Omental fat pad (tissue), 4 donors: ENCODE measurements around the gene GBX1. TPM values are rescaled to one million over a fixed set of nuclear protein-coding genes. Genes with fewer than 3 reads are reported as not detected.

ENCODE experiments used
- ATAC-seq: fragments of 150-250 bp; one replicate; pipeline ENCODE4 v1.9.1; 2016; ENCODE audit warnings: mild to moderate bottlenecking, moderate library complexity; ENCODE audit not compliant: low FRiP score
- DNase-seq: peaks from one replicate; pipeline ENCODE4 v3.0.0-alpha.2; 2019; ENCODE audit warnings: low spot score
- total RNA-seq, 4 donors: library from RNA; depleted of rRNA; stranded (reverse); fragments of >200 nt; gene quantifications; one replicate each; pipeline ENCODE4 v1.1.0, GENCODE V29; 2016
- TF ChIP-seq, protein P1 (sequence below), 3 donors: fragments of 450-650 bp; IDR thresholded peaks; one replicate each; pipeline ENCODE4 v1.5.1; 2016 to 2017; ENCODE audit warnings: antibody characterized with exemption in 3 of 3, mild to moderate bottlenecking in 3 of 3, moderate library complexity in 2 of 3

GBX1 gene
- total RNA-seq, 4 donors from 2014 or later: not detected

DNA sequence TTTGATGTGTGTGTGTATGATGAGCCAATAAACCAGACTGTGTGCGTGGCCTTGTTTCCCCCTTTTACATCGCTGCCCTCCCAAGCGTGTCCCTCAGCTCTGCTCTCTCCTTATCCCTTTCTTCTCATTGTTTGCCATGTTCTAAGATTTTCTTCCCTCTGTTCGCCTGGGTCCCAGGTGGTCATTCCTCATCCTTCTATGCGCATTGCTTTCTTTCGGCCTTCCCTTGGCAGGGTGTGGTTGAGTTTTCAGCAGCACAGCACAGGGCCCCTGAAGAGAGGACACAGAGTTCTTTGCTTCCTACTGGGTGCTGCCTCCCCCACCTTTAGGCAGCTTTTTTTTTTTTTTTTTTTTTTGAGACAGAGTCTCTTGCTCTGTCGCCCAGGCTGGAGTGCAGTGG is 23.1 kb downstream of the GBX1 start:
- ATAC-seq (no peak), DNase-seq (no peak)
- TF ChIP-seq, protein P1, sequence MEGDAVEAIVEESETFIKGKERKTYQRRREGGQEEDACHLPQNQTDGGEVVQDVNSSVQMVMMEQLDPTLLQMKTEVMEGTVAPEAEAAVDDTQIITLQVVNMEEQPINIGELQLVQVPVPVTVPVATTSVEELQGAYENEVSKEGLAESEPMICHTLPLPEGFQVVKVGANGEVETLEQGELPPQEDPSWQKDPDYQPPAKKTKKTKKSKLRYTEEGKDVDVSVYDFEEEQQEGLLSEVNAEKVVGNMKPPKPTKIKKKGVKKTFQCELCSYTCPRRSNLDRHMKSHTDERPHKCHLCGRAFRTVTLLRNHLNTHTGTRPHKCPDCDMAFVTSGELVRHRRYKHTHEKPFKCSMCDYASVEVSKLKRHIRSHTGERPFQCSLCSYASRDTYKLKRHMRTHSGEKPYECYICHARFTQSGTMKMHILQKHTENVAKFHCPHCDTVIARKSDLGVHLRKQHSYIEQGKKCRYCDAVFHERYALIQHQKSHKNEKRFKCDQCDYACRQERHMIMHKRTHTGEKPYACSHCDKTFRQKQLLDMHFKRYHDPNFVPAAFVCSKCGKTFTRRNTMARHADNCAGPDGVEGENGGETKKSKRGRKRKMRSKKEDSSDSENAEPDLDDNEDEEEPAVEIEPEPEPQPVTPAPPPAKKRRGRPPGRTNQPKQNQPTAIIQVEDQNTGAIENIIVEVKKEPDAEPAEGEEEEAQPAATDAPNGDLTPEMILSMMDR (IDR thresholded peaks at IDR 0.05): no peak

DNA sequence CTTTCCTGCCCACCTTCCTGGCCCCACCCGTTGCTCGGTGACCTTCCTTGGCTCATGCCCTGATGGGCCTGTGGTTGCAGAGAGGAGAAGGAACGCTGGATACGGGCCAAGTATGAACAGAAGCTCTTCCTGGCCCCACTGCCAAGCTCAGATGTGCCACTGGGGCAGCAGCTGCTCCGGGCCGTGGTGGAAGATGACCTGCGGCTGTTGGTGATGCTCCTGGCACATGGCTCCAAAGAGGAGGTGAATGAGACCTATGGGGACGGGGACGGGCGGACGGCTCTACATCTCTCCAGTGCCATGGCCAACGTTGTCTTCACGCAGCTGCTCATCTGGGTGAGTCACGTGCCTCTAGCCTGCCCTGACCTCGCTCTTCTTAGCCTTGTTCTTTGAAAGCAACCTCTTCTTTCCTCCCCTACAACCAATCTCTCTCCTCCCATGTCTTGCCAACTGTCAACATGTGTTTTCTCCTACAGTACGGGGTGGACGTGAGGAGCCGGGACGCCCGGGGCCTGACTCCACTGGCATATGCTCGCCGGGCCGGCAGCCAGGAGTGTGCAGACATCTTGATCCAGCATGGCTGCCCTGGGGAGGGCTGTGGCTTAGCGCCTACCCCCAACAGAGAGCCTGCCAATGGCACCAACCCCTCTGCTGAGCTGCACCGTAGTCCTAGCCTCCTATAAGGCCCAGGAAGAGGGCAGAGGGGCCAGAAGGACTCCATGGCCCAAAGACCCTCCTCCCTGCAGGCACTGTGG is 24.1 kb downstream of the GBX1 start:
- DNase-seq: no peak
- ATAC-seq: no peak
- TF ChIP-seq, protein P1 (IDR thresholded peaks at IDR 0.05): no peak

DNA sequence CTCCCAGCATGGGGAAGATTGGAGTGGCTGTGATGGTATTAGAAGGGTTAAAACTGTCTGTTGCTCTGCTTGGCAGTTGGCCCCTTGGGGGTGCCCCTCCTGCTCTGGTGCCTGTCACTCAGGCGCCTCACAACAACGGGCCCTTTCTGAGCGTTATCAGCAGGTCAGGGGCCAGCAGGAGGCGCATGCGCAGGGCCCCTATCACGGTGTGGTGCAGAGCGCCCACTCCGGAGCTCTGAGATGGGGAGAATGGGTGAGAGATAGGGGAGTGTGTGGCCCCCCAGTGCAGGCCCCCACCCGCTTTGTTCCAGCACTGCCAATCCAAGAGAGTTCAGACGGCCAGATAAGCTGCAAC is 24.8 kb downstream of the GBX1 start:
- TF ChIP-seq, protein P1 (IDR thresholded peaks at IDR 0.05): no peak
- DNase-seq (no peak), ATAC-seq (no peak)

DNA sequence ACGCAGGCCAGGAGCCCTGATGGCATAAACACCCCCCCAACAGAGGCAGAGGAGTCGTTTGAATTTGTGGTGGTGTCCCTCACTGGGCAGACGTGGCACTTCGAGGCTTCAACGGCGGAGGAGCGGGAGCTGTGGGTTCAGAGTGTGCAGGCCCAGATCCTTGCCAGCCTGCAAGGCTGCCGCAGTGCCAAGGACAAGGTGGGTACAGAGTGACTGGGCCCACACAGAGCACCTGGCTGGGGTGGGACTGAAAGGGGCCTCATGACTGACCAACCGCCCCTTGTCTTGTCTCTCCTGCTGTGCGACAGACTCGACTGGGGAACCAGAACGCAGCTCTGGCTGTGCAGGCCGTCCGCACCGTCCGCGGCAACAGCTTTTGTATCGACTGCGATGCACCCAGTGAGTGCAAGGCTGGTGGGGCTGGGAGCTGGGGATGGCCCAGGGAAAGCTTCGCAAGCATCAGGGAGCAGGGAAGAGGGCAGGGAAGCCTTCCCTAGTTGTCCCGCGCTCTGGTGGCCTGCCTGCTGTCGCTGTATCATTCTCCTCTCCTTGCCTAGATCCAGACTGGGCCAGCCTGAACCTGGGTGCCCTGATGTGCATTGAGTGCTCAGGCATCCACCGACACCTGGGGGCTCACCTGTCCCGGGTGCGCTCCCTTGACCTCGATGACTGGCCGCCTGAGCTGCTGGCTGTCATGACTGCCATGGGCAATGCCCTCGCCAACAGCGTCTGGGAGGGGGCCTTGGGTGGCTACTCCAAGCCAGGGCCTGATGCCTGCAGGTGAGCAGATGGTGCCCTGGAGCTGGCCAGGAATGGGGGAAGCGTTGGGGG is 25.4 kb downstream of the GBX1 start:
- TF ChIP-seq, protein P1 (IDR thresholded peaks at IDR 0.05): no peak
- DNase-seq (no peak), ATAC-seq (no peak)

DNA sequence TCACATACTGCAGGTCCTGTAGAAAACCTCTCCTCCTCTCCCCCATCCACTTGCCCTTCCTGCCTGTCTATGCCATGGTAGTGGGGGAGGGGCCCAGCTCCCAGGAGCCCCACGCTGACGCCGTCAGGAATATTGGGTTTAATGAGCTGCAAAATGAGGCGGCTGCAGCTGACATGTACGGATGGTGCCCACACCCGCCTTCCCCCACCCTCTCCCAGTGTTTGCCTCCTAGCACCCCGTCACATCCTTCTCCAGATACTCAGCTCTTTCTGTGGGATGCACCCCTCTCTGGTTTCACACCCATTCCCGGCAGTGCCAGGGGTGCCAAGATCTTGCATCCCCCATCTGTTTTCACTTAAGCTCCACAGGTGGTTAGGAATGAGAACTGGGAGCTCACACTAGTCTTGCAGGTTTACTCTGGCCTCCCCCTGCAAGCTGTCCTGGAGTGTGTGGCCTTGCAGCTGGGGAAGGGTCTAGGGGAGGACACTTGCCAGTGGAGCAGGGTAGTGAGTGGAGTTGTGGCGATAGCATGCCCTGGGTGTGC is 26.1 kb downstream of the GBX1 start:
- ATAC-seq (no peak), DNase-seq (no peak)
- TF ChIP-seq, protein P1 (IDR thresholded peaks at IDR 0.05): no peak

DNA sequence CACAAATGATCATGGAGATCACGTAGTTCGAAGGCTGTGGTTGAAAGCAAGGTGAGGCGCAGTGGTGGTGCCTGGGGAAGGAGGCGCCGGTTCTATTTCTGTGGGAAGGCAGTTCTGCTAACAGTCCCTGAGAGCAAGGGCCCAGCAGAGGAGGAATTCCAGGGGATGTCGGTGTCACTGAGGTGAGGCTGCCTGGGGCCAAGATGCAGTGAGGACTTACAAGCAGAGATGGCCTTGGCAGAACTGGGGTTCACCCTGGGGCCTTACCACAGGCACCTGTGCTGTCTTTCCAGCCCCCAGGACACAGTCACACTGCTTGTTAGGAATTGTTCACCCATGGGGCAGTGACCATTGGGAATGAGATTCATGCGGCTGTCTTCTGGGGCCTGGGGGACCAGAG is 26.7 kb downstream of the GBX1 start:
- DNase-seq (no peak), ATAC-seq (no peak)
- TF ChIP-seq, protein P1 (IDR thresholded peaks at IDR 0.05): no peak
